DMS 273 (cell line): Measurements from ENCODE around the gene CCSER2.
"Not testable (repeated sequence)": the region's sequence is repeated elsewhere in the genome, so short reads cannot be mapped to it uniquely, and the experiment has no call there.

ENCODE experiments used
- DNase-seq: peaks from one replicate; lab custom pipeline; 2025; ENCODE audit not compliant: unreplicated experiment; lab: John Stamatoyannopoulos, UW

The CCSER2 gene

GRCh38 chr10:84328418-84329195 is at the start of gene CCSER2:
Gene CCSER2, plus strand, starts transcription at chr10:84328589. Its CDS starts 42,464 bp downstream, at chr10:84371053.
- peak; percentile 92 for DNase-seq

GRCh38 chr10:84279876-84280475 is 48.4 kb upstream of the CCSER2 start:
- DNase-seq: not testable (repeated sequence)

GRCh38 chr10:84286695-84287094 is 41.7 kb upstream of the CCSER2 start:
- no peak for DNase-seq

DNA sequence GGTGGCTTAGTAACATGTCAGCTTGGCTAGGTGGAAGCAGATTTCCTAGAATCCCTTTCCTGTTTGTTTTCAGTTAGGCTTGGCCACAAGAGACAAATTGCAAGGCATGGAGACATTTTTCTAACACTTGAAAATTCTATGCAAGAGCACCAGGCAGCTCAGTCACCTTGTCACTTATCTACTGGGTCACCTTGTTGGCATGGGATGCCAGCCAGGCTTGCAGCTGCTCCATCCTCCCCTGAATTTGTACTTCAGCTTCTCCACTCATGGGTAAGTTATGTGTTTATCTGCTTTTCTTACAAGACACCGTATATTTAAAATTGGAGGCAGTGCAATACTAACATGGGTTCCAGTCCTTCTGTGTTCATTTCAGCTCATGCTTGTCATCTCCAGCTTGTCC is 40.2 kb upstream of the CCSER2 start:
- no peak for DNase-seq

DNA sequence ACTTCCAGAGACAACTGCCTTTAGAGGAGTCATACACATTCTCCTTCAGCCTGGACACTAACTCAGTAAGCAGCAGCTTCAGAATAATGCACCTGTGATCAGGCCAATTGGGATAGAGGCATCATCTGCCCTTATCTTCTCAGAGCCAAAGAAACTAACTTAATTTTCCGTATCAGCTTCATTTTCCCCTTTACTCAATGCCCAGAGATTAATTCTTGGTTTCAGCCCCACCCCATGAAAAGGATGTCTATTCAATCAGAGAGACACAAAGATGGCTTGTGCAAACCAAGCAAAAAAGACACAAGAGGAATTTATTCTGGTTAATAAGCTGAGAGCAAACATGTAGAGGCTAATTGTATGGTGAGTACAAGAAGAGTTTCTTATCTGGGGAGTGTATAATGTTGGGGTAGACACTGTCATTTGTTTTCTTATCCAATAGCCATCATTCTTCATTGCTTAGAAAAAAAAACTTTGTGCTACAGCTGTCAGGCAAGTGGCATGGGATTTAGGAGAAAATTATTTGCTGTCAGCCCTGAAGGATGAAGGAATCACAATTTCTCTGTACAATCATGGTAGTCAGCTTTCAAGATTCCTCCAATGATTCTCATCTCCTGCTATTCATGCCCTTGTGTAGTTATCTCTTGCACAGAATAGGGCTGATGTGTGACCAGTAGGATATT is 38.7 kb upstream of the CCSER2 start:
- DNase-seq: no peak

GRCh38 chr10:84290235-84290634 is 38.2 kb upstream of the CCSER2 start:
- DNase-seq: no peak

GRCh38 chr10:84291384-84291783 is 37.0 kb upstream of the CCSER2 start:
- DNase-seq: no peak

DNA sequence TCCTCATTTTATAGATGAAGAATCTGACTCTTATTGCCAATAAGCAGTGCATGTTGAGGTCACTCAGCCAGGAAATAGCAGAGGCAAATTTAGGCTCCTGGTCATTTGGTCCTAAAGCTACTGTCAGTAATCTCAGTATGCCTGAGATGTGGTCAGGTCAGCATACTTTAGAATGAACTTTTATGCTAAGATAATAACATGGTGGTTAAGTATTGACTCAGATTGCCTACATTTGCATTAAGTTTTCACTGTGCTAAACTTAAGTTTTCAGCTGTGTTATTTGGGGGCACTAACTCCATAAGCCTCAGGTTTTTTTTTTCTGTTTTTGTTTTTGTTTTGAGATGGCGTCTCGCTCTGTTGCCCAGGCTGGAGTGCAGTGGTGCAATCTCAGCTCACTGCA is 35.9 kb upstream of the CCSER2 start:
- no peak for DNase-seq

- DNase-seq: no peak
Observed at GRCh38 chr10:84293171-84293570, 35.2 kb upstream of the CCSER2 start.

- DNase-seq: no peak
Observed at GRCh38 chr10:84293574-84294016, 34.8 kb upstream of the CCSER2 start.

GRCh38 chr10:84294766-84295447 is 33.5 kb upstream of the CCSER2 start:
- DNase-seq: no peak

- DNase-seq: no peak
Observed at GRCh38 chr10:84296091-84296981, 32.1 kb upstream of the CCSER2 start.

- DNase-seq: no peak
Observed at GRCh38 chr10:84298057-84298456, 30.3 kb upstream of the CCSER2 start.

- no peak for DNase-seq
Observed at GRCh38 chr10:84302223-84302622, 26.2 kb upstream of the CCSER2 start.

GRCh38 chr10:84306751-84307384 is 21.5 kb upstream of the CCSER2 start:
- no peak for DNase-seq

- no peak for DNase-seq
Observed at GRCh38 chr10:84308021-84308420, 20.4 kb upstream of the CCSER2 start.

- DNase-seq: peak; percentile 41
Observed at GRCh38 chr10:84308481-84309304, 19.7 kb upstream of the CCSER2 start.

DNA sequence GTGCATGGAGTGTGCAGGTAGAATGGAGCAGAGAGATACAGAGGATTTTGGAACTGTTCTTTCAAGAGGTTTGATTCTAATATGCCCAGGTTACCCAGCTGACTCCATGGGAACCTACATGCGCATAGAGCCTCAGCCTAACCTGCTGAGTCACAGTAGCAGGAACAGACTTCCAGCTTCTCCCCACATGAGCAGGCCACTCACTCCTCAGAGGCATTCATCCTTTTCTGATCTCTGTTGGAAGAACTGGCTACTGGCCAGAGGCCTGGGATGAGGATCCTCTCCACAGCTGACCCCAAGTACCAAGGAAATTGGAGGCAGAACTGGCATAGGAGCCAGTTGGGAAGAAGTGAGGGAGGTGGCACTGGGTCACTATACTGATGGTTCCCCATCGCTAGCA is 17.9 kb upstream of the CCSER2 start:
- no peak for DNase-seq

GRCh38 chr10:84311576-84311975 is 16.8 kb upstream of the CCSER2 start:
- no peak for DNase-seq
